ENCODE data around the gene MOCS1. TPM values are rescaled to one million over a fixed set of nuclear protein-coding genes. Genes with fewer than 3 reads are reported as not detected.
A peak's percentile ranks its signal among the peaks of the same experiment; 100 is the strongest.

The MOCS1 gene
- total RNA-seq, 1 donor from 2014 or later: 0.96 TPM

- no peak for DNase-seq
- intact Hi-C loops (cut with micrococcal nuclease): loop anchor here (10.0 kb wide), 1 partner anchor 544 kb away; no protein-coding TSS in a partner anchor
Observed at GRCh38 chr6:39898625-39899024, 35.6 kb downstream of the MOCS1 start.

DNA sequence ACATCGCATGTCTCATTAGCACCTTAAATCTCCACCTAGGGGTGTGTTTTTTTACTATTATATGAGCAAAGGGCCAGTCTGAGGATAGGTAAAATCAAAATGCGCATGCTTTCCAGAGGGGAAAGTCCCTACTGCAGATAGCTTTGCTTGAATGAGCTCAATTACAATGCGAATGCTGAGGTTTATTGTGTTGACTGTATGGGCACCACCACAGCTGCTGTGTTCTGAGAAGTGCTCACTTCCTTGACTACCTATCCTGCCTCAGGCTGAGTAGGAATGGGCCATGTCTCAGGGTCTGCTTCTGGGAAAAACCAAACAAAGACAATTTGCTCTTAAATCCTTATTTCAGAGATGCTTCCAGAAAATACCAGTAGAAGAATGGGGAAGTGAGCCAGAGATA, 36.6 kb downstream of the MOCS1 start:
- H3K4me3 Mint-ChIP-seq: no peak overlapping the region
- no peaks in the 10 kb centered on the region for H3K36me3 Mint-ChIP-seq (ENCODE audit: low read depth)
- H3K27ac Mint-ChIP-seq: no peak overlapping the region
- no peak for DNase-seq
- H3K4me1 Mint-ChIP-seq: no peaks in the 10 kb centered on the region
- intact Hi-C loops (cut with micrococcal nuclease): loop anchor here (10.0 kb wide), 1 partner anchor 543 kb away; no protein-coding TSS in a partner anchor
- no peaks in the 10 kb centered on the region for H3K27me3 Mint-ChIP-seq
- no peaks in the 10 kb centered on the region for H3K9me3 Mint-ChIP-seq

More at GRCh38 chr6:39898625-39899024, 35.6 kb downstream of the MOCS1 start:
- H3K4me1 Mint-ChIP-seq: no peaks in the 10 kb centered on the region
- no peaks in the 10 kb centered on the region for H3K36me3 Mint-ChIP-seq (ENCODE audit: low read depth)
- no peak overlapping the region for H3K4me3 Mint-ChIP-seq
- no peak overlapping the region for H3K27ac Mint-ChIP-seq
- H3K27me3 Mint-ChIP-seq: no peaks in the 10 kb centered on the region
- no peaks in the 10 kb centered on the region for H3K9me3 Mint-ChIP-seq

- DNase-seq: no peak
- Mint-ChIP-seq H3K36me3 (ENCODE audit: low read depth) (no peaks in the 10 kb centered on the region), H3K4me1 (no peaks in the 10 kb centered on the region), H3K4me3 (no peak overlapping the region), H3K27me3 (no peaks in the 10 kb centered on the region), H3K27ac (no peak overlapping the region), H3K9me3 (no peaks in the 10 kb centered on the region)
- intact Hi-C loops (cut with micrococcal nuclease): loop anchor here (10.0 kb wide), 1 partner anchor 542 kb away; no protein-coding TSS in a partner anchor
Observed at GRCh38 chr6:39896701-39897100, 37.6 kb downstream of the MOCS1 start.

GRCh38 chr6:39893286-39893685, 41.0 kb downstream of the MOCS1 start:
- no peaks in the 10 kb centered on the region for H3K4me1 Mint-ChIP-seq
- no peak overlapping the region for H3K4me3 Mint-ChIP-seq
- H3K9me3 Mint-ChIP-seq: no peaks in the 10 kb centered on the region
- intact Hi-C loops (cut with micrococcal nuclease): loop anchor here (10.0 kb wide), 1 partner anchor 538 kb away; no protein-coding TSS in a partner anchor
- no peaks in the 10 kb centered on the region for H3K36me3 Mint-ChIP-seq (ENCODE audit: low read depth)
- H3K27me3 Mint-ChIP-seq: peaks cover 9% of the 10 kb centered on the region
- H3K27ac Mint-ChIP-seq: no peak overlapping the region
- DNase-seq: no peak

DNA sequence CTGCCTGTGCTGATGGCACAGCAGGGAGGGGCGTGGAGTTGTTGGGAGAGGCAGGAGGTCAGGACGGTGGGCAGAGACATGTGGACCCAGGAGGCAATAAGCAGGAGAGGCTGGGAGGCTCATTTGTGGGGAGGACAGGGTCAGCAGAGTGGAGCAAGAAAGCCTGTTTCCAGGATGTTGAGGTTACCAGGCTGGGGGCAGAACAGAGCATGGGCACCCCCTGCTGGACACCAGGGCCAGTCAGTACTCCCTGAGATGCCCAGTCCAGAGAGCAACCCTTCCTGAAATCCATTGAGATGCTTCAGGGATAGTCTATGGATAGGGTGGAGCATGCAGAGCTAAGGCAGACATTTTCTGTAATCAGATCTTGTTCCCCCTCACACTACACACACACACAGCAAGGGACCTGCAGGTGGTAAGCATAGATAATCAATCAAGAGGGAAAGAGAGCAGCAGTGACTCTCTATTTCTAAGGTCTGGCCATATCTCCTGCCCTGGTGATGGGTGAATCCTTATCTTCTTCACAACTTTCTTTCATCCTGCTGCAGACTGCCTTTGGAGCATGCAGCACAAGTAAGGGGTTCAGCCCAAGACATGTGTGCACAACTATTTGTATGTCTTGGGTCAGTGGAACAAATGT, 41.7 kb downstream of the MOCS1 start:
- peaks cover 9% of the 10 kb centered on the region for H3K27me3 Mint-ChIP-seq
- no peak overlapping the region for H3K27ac Mint-ChIP-seq
- no peaks in the 10 kb centered on the region for H3K4me1 Mint-ChIP-seq
- peak; percentile 62 for DNase-seq
- H3K9me3 Mint-ChIP-seq: no peaks in the 10 kb centered on the region
- no peaks in the 10 kb centered on the region for H3K36me3 Mint-ChIP-seq (ENCODE audit: low read depth)
- no peak overlapping the region for H3K4me3 Mint-ChIP-seq
- intact Hi-C loops (cut with micrococcal nuclease): loop anchor here (10.0 kb wide), 1 partner anchor 538 kb away; no protein-coding TSS in a partner anchor

DNA sequence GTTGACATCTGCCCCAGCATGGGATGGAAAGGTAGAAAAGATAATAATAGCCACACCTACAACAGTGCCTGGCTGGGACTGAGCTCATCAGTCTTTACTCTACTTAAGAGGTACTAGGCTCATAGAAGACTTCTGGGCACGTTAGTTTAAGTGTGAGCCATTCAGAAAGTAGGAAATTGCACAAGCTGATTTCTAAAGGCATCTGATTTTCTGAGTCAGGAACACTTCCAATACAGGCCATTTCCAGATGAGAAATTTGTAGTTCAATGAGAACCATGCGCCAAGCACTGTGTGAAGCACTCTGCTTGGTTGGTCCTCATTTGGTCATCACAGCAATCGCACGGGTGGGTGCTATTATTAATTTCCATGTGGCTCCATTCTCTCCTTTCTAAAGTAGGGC, 42.3 kb downstream of the MOCS1 start:
- Mint-ChIP-seq H3K4me1 (no peaks in the 10 kb centered on the region), H3K27me3 (peaks cover 9% of the 10 kb centered on the region), H3K9me3 (no peaks in the 10 kb centered on the region), H3K4me3 (no peak overlapping the region), H3K36me3 (ENCODE audit: low read depth) (no peaks in the 10 kb centered on the region), H3K27ac (no peak overlapping the region)
- no peak for DNase-seq
- intact Hi-C loops (cut with micrococcal nuclease): loop anchor here (10.0 kb wide), 1 partner anchor 537 kb away; no protein-coding TSS in a partner anchor

DNA sequence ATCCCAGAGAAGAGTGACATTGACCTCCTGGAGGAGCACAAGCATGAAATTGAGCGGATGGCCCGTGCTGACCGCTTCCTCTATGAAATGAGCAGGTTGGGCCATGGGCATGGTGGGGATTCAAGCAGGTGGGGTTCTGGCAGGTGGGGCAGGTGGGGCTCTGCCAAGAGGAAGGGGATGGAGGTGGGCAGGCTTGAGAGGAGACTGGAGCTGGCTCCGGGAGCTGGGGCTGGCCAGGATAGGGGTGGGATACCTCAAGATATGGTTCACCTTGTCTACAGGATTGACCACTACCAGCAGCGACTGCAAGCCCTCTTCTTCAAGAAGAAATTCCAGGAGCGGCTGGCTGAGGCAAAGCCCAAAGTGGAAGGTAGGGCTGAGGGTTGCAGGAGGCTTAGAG, 42.9 kb downstream of the MOCS1 start:
- H3K9me3 Mint-ChIP-seq: no peaks in the 10 kb centered on the region
- no peaks in the 10 kb centered on the region for H3K36me3 Mint-ChIP-seq (ENCODE audit: low read depth)
- H3K4me1 Mint-ChIP-seq: no peaks in the 10 kb centered on the region
- DNase-seq: no peak
- H3K4me3 Mint-ChIP-seq: no peak overlapping the region
- H3K27ac Mint-ChIP-seq: no peak overlapping the region
- H3K27me3 Mint-ChIP-seq: peaks cover 9% of the 10 kb centered on the region
- intact Hi-C loops (cut with micrococcal nuclease): loop anchor here (10.0 kb wide), 1 partner anchor 537 kb away; no protein-coding TSS in a partner anchor

- Mint-ChIP-seq H3K4me3 (no peak overlapping the region), H3K4me1 (no peaks in the 10 kb centered on the region), H3K9me3 (no peaks in the 10 kb centered on the region), H3K27ac (no peak overlapping the region), H3K36me3 (ENCODE audit: low read depth) (no peaks in the 10 kb centered on the region), H3K27me3 (peaks cover 9% of the 10 kb centered on the region)
- intact Hi-C loops (cut with micrococcal nuclease): no loop called here
- no peak for DNase-seq
Observed at GRCh38 chr6:39889229-39889628, 45.0 kb downstream of the MOCS1 start.

GRCh38 chr6:39887692-39888450, 46.4 kb downstream of the MOCS1 start:
- Mint-ChIP-seq H3K27ac (no peak overlapping the region), H3K4me1 (no peaks in the 10 kb centered on the region), H3K4me3 (no peak overlapping the region), H3K27me3 (peaks cover 9% of the 10 kb centered on the region), H3K36me3 (ENCODE audit: low read depth) (no peaks in the 10 kb centered on the region), H3K9me3 (no peaks in the 10 kb centered on the region)
- intact Hi-C loops (cut with micrococcal nuclease): no loop called here
- no peak for DNase-seq

DNA sequence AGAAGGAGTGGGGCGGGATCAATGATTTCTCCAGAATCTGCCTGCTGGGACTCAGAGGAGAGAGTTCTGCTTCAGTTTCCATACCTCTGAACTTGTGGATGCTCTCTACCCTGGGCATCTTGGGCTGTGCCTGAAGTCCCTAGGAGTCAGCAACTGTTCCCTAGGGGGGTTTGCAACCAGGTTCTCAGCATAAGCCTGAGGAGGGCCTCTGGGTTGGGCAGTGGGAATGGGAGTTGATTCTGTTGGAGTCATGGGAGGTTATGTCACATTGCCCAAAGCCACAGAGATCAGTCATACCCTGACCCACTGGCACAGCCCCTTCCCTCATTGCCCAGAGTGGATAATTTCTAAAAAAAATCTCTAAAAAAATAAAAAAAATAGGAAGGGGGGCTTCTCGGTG, 47.4 kb downstream of the MOCS1 start:
- intact Hi-C loops (cut with micrococcal nuclease): no loop called here
- DNase-seq: no peak
- Mint-ChIP-seq H3K27ac (no peak overlapping the region), H3K4me3 (no peak overlapping the region), H3K9me3 (no peaks in the 10 kb centered on the region), H3K36me3 (ENCODE audit: low read depth) (no peaks in the 10 kb centered on the region), H3K4me1 (no peaks in the 10 kb centered on the region), H3K27me3 (peaks cover 9% of the 10 kb centered on the region)

GRCh38 chr6:39885691-39886090, 48.6 kb downstream of the MOCS1 start:
- Mint-ChIP-seq H3K4me3 (no peak overlapping the region), H3K4me1 (no peaks in the 10 kb centered on the region), H3K27ac (no peak overlapping the region), H3K9me3 (no peaks in the 10 kb centered on the region), H3K36me3 (ENCODE audit: low read depth) (no peaks in the 10 kb centered on the region), H3K27me3 (peaks cover 7% of the 10 kb centered on the region)
- DNase-seq: no peak
- intact Hi-C loops (cut with micrococcal nuclease): no loop called here

- intact Hi-C loops (cut with micrococcal nuclease): no loop called here
- peaks cover 5% of the 10 kb centered on the region for H3K27me3 Mint-ChIP-seq
- H3K9me3 Mint-ChIP-seq: no peaks in the 10 kb centered on the region
- no peak overlapping the region for H3K27ac Mint-ChIP-seq
- H3K4me3 Mint-ChIP-seq: no peak overlapping the region
- no peak for DNase-seq
- H3K4me1 Mint-ChIP-seq: no peaks in the 10 kb centered on the region
- no peaks in the 10 kb centered on the region for H3K36me3 Mint-ChIP-seq (ENCODE audit: low read depth)
Observed at GRCh38 chr6:39884696-39885095, 49.6 kb downstream of the MOCS1 start.

- Mint-ChIP-seq H3K4me1 (no peaks in the 10 kb centered on the region), H3K4me3 (no peak overlapping the region)
Observed at GRCh38 chr6:39882531-39882899, 51.7 kb downstream of the MOCS1 start.

GRCh38 chr6:39881851-39882530, 52.3 kb downstream of the MOCS1 start:
- intact Hi-C loops (cut with micrococcal nuclease): no loop called here
- Mint-ChIP-seq H3K27ac (no peak overlapping the region), H3K4me3 (no peak overlapping the region), H3K27me3 (no peaks in the 10 kb centered on the region), H3K9me3 (no peaks in the 10 kb centered on the region), H3K36me3 (ENCODE audit: low read depth) (no peaks in the 10 kb centered on the region), H3K4me1 (no peaks in the 10 kb centered on the region)
- DNase-seq: no peak

More at GRCh38 chr6:39882531-39882899, 51.7 kb downstream of the MOCS1 start:
- no peaks in the 10 kb centered on the region for H3K9me3 Mint-ChIP-seq
- H3K27me3 Mint-ChIP-seq: no peaks in the 10 kb centered on the region
- DNase-seq: no peak
- H3K36me3 Mint-ChIP-seq (ENCODE audit: low read depth): no peaks in the 10 kb centered on the region
- H3K27ac Mint-ChIP-seq: no peak overlapping the region
- intact Hi-C loops (cut with micrococcal nuclease): no loop called here
